RWPE2 (cell line): ENCODE data around the gene RBM28.

Experiments
- ATAC-seq: fragments of 200-7000 bp; cut with Tn5 transposase; 3 replicates; pipeline ENCODE4 v1.9.1; 2021; ENCODE audit warnings: low read depth
- DNase-seq: peaks from one replicate; pipeline ENCODE4 v3.0.0-alpha.2; 2020; ENCODE audit warnings: low spot score
- H3K27ac ChIP-seq: fragments of 450-650 bp; 2 replicates; pipeline ENCODE4 v1.5.1; 2017; ENCODE audit warnings: mild to moderate bottlenecking; ENCODE audit not compliant: poor library complexity, severe bottlenecking
- H3K27me3 ChIP-seq: fragments of 250-450 bp; sonication (Bioruptor Pico); 2 replicates; pipeline ENCODE4 v1.5.1; 2021; ENCODE audit warnings: mild to moderate bottlenecking, moderate library complexity; ENCODE audit not compliant: insufficient read depth, poor library complexity, severe bottlenecking
- H3K36me3 ChIP-seq: fragments of 250-450 bp; sonication (Bioruptor Pico); 2 replicates; pipeline ENCODE4 v1.5.1; 2020; ENCODE audit warnings: low read depth, mild to moderate bottlenecking, moderate library complexity
- H3K4me1 ChIP-seq: fragments of 250-450 bp; sonication (Bioruptor Pico); 2 replicates; pipeline ENCODE4 v1.5.1; 2021; ENCODE audit warnings: mild to moderate bottlenecking, moderate library complexity; ENCODE audit not compliant: insufficient read depth, poor library complexity, severe bottlenecking
- H3K4me3 ChIP-seq: fragments of 250-450 bp; sonication (Bioruptor Pico); 2 replicates; pipeline ENCODE4 v1.5.1; 2021; ENCODE audit warnings: mild to moderate bottlenecking, moderate library complexity; ENCODE audit not compliant: severe bottlenecking
- H3K9me3 ChIP-seq: fragments of 250-450 bp; sonication (Bioruptor Pico); 2 replicates; pipeline ENCODE4 v1.5.1; 2021; ENCODE audit warnings: mild to moderate bottlenecking, moderate library complexity; ENCODE audit not compliant: severe bottlenecking
- TF ChIP-seq, protein P1 (sequence below): fragments of 450-650 bp; IDR thresholded peaks from one replicate; pipeline ENCODE4 v1.5.1; 2017; ENCODE audit warnings: mild to moderate bottlenecking, moderate library complexity; ENCODE audit not compliant: poor library complexity, severe bottlenecking

The RBM28 gene

DNA sequence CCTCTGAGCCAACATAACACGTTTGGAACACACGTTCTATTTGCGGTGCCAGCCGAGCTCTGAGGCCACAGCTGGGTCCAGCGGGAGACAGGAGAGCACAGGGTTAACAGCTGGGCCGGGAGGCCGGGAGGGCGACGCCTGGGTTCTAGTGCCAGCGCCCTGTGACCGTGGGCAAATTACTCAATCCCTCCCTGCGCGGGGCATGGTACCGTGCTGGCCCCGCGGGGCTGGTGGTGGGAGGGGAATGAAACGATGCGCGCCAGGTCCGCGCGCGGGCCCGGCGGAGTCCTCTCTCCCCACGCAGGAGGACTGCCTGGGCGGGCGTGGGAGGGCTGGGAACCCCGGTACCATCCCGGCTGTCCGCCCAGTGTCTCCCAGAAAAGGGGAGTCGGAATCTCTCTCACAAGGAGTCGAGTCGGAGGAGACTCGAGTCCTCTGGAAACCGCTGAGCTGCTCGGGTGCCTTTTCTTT is 72.2 kb downstream of the RBM28 start:
- no peaks in the 10 kb centered on the region for H3K9me3 ChIP-seq
- TF ChIP-seq, protein P1, sequence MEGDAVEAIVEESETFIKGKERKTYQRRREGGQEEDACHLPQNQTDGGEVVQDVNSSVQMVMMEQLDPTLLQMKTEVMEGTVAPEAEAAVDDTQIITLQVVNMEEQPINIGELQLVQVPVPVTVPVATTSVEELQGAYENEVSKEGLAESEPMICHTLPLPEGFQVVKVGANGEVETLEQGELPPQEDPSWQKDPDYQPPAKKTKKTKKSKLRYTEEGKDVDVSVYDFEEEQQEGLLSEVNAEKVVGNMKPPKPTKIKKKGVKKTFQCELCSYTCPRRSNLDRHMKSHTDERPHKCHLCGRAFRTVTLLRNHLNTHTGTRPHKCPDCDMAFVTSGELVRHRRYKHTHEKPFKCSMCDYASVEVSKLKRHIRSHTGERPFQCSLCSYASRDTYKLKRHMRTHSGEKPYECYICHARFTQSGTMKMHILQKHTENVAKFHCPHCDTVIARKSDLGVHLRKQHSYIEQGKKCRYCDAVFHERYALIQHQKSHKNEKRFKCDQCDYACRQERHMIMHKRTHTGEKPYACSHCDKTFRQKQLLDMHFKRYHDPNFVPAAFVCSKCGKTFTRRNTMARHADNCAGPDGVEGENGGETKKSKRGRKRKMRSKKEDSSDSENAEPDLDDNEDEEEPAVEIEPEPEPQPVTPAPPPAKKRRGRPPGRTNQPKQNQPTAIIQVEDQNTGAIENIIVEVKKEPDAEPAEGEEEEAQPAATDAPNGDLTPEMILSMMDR: no peak
- no peaks in the 10 kb centered on the region for H3K27me3 ChIP-seq
- DNase-seq (no peak), ATAC-seq (no peak)
- peaks cover 10% of the 10 kb centered on the region for H3K4me1 ChIP-seq
- H3K27ac ChIP-seq: no peak overlapping the region
- H3K36me3 ChIP-seq: no peaks in the 10 kb centered on the region
- no peak overlapping the region for H3K4me3 ChIP-seq

DNA sequence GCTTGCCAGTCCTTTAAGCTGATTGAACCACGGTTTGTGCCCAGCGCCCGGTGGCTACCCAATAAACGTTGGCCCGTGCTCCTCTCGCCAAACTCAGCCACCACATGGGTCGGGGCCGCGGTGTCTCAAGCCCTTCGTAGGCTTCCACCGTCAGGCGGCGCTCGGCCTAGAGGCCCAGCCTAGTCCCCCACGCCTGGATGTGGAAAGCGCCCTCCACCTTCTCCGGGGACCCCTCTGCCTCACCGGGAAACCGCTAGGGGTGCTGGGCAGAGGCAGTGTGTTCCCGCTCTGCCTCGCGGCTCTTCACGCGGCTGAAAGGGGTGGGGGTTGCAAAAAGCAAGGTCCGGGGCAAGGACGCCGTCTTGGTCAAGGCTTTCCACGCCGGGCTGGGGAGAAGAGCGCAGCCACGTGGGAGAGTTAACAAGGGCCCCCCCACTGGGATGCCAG is 72.9 kb downstream of the RBM28 start:
- Histone ChIP-seq H3K27me3 (no peaks in the 10 kb centered on the region), H3K36me3 (no peaks in the 10 kb centered on the region), H3K4me1 (peaks cover 12% of the 10 kb centered on the region), H3K9me3 (no peaks in the 10 kb centered on the region), H3K27ac (no peak overlapping the region), H3K4me3 (no peak overlapping the region)
- TF ChIP-seq, protein P1: no peak
- ATAC-seq (no peak), DNase-seq (no peak)

DNA sequence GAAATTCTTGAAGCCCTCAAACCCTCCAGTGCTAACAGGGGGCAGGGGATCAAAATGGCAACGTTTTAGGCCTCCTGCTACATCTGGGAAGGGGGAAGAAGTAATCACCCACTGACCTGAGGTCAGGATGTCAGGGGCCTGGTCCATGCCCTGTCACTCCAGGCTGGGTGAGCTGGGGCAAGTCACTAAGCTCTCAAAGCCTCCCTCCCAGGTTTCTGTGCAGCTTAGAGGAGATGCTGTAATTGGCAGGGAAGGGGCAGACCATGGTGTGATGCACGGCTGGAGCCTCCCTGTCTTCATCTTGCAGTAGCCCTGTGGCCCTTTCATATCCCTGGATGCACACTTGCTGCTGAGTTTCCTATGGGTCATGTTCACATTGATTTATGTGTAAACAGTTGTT is 75.5 kb downstream of the RBM28 start:
- Histone ChIP-seq H3K27ac (no peak overlapping the region), H3K4me3 (no peak overlapping the region), H3K4me1 (peaks cover 12% of the 10 kb centered on the region), H3K27me3 (no peaks in the 10 kb centered on the region), H3K36me3 (no peaks in the 10 kb centered on the region), H3K9me3 (no peaks in the 10 kb centered on the region)
- TF ChIP-seq, protein P1: no peak
- DNase-seq (no peak), ATAC-seq (no peak)

DNA sequence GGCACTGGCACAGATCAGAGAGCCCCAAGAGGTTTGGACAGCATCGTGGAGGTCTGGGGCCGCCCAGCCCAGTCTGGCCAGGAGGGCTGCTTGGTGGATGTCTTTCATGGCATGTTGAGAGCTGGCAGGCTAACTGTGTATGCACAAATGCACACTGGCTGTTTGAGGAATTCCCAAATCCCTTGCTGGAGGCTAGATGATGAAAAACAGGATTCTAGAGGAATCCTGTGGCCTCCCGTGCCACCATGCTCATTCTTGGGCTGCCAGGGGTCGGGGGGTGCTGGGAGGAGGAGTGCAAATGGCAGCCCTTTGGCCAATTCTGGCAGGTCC is 76.1 kb downstream of the RBM28 start:
- Histone ChIP-seq H3K36me3 (no peaks in the 10 kb centered on the region), H3K9me3 (no peaks in the 10 kb centered on the region), H3K27me3 (no peaks in the 10 kb centered on the region), H3K4me3 (no peak overlapping the region), H3K4me1 (peaks cover 12% of the 10 kb centered on the region), H3K27ac (peak overlapping the region; percentile 41)
- TF ChIP-seq, protein P1: no peak
- ATAC-seq (no peak), DNase-seq (no peak)

DNA sequence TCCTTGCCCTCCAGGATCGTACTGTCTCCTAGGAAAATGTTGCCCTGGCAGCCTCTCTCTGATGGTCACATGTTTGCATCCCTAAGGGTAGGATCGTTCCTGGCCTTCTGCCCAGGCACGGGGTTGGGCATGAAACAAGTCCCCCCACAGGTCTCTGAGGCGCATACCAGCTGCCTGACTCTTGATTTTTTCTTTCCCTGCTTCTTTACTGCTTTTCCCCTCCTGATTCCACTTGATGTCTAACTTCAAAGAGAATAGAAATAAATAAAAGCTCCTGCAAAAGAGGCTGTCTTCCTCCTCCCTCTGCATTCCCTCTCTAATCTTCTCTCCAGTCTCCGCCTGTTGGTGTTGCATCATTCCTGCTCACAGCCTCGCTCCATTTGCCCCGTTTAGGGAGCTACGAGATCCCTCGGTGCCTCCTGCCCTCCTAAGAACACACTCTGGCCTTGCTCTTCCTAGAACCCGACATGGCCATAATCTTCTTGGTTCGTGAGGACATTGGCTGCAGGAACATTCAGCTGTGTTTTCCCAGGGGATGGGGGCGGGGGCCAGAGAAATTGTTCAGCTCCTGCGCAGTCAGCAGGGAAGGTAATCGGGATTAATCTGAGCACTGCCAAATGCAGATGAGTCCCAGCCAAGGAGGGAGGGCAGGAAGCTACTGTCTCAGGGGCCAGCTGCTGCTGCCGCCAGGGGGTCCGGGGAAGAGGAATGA is 76.7 kb downstream of the RBM28 start:
- TF ChIP-seq, protein P1: no peak
- H3K27me3 ChIP-seq: no peaks in the 10 kb centered on the region
- no peaks in the 10 kb centered on the region for H3K36me3 ChIP-seq
- H3K4me1 ChIP-seq: peaks cover 12% of the 10 kb centered on the region
- peak overlapping the region; percentile 41 for H3K27ac ChIP-seq
- no peak overlapping the region for H3K4me3 ChIP-seq
- DNase-seq: no peak
- H3K9me3 ChIP-seq: no peaks in the 10 kb centered on the region
- peak; percentile 77 for ATAC-seq
